Naive thymus-derived CD4-positive, alpha-beta T cell (primary cell): ENCODE results near the gene CCDC191. TPM values are rescaled to one million over a fixed set of nuclear protein-coding genes. Genes with fewer than 3 reads are reported as not detected.
A peak's percentile ranks its signal among the peaks of the same experiment; 100 is the strongest.

ENCODE experiments used
- ATAC-seq: fragments of 150-1000 bp; cut with Tn5 transposase; 2 replicates; pipeline ENCODE4 v1.10.0; 2021; ENCODE audit warnings: mild to moderate bottlenecking, moderate library complexity
- CTCF ChIA-PET: fragments of 350-600 bp; sonication (Branson Sonifier 250); formaldehyde crosslinking; loops from one replicate; lab custom pipeline; 2021; ENCODE audit warnings: antibody characterized with exemption; lab: Charles Lee
- POLR2A ChIA-PET: fragments of 350-600 bp; sonication (Branson Sonifier 250); formaldehyde crosslinking; loops from one replicate; lab custom pipeline; 2021; ENCODE audit warnings: antibody characterized with exemption, inconsistent platforms; lab: Charles Lee
- DNase-seq, 9 donors: peaks; one replicate each; pipeline versions ENCODE4 v3.0.0 to v3.0.0-alpha.2; 2020 to 2022; ENCODE audit warnings: mixed read lengths in 1 of 9
- H3K27ac ChIP-seq: one replicate; pipeline ENCODE4 v1.7.0; 2013; ENCODE audit warnings: mild to moderate bottlenecking, low read depth, low read length, moderate library complexity
- H3K27me3 ChIP-seq, 2 donors: one replicate each; pipeline ENCODE4 v1.7.0; 2013; ENCODE audit warnings: low read length in 2 of 2, mild to moderate bottlenecking in 2 of 2, moderate library complexity in 2 of 2; ENCODE audit not compliant: control insufficient read depth in 2 of 2, insufficient read depth in 2 of 2
- H3K36me3 ChIP-seq, 3 experiments: 1 replicate in 2 of 3; 2 replicates in 1 of 3; pipeline ENCODE4 v1.7.0; 2013; ENCODE audit warnings: low read length in 3 of 3, mild to moderate bottlenecking in 3 of 3, moderate library complexity in 1 of 3; ENCODE audit not compliant: insufficient read depth in 3 of 3, control insufficient read depth in 2 of 3
- H3K4me1 ChIP-seq, 2 donors: one replicate each; pipeline ENCODE4 v1.7.0; 2013; ENCODE audit warnings: low read length in 2 of 2, mild to moderate bottlenecking in 2 of 2, moderate library complexity in 1 of 2; ENCODE audit not compliant: control insufficient read depth in 2 of 2, insufficient read depth in 2 of 2
- H3K4me3 ChIP-seq: 2 replicates; pipeline ENCODE4 v1.7.0; 2013; ENCODE audit warnings: mild to moderate bottlenecking, low read length
- H3K9me3 ChIP-seq, 3 experiments: 1 replicate in 2 of 3; 2 replicates in 1 of 3; pipeline ENCODE4 v1.7.0; 2013; ENCODE audit warnings: low read length in 3 of 3; ENCODE audit not compliant: control insufficient read depth in 2 of 3
- H3K27ac Mint-ChIP-seq, 9 donors: one replicate each; pipeline ENCODE4 v1.8.0; 2020 to 2022; ENCODE audit warnings: mixed read lengths in 9 of 9, mild to moderate bottlenecking in 8 of 9, moderate library complexity in 5 of 9, inconsistent platforms in 2 of 9
- H3K27me3 Mint-ChIP-seq, 5 donors: one replicate each; pipeline ENCODE4 v1.8.0; 2021 to 2022; ENCODE audit warnings: mixed read lengths in 5 of 5, mild to moderate bottlenecking in 1 of 5
- H3K36me3 Mint-ChIP-seq, 5 donors: one replicate each; pipeline ENCODE4 v1.8.0; 2020 to 2022; ENCODE audit warnings: mixed read lengths in 5 of 5, mild to moderate bottlenecking in 3 of 5, inconsistent platforms in 1 of 5
- H3K4me1 Mint-ChIP-seq, 7 donors: one replicate each; pipeline ENCODE4 v1.8.0; 2020 to 2022; ENCODE audit warnings: mixed read lengths in 7 of 7, mild to moderate bottlenecking in 3 of 7, inconsistent platforms in 1 of 7
- H3K4me3 Mint-ChIP-seq, 10 donors: one replicate each; pipeline ENCODE4 v1.8.0; 2020 to 2022; ENCODE audit warnings: mild to moderate bottlenecking in 10 of 10, mixed read lengths in 10 of 10, moderate library complexity in 6 of 10, inconsistent platforms in 2 of 10
- H3K9me3 Mint-ChIP-seq, 11 donors: one replicate each; pipeline ENCODE4 v1.8.0; 2020 to 2022; ENCODE audit warnings: mixed read lengths in 11 of 11, mild to moderate bottlenecking in 4 of 11, inconsistent platforms in 1 of 11, moderate library complexity in 1 of 11
- intact Hi-C, 2 donors: fragments of 100-400 bp; cut with micrococcal nuclease; formaldehyde crosslinking; loops; one replicate each; pipeline ENCODE4 v1.15.1; 2023
- polyA plus RNA-seq, 2 donors: library from polyadenylated mRNA; unstranded; fragments of 300-500 nt; fragmentation: Illumina TruSeq; gene quantifications; one replicate each; pipeline ENCODE4 v1.2.3, GENCODE V29; 2021
- total RNA-seq, 6 experiments: library from RNA in 5 of 6; stranded (reverse) in 5 of 6; gene quantifications; 1 replicate in 5 of 6; 2 replicates in 1 of 6; pipeline ENCODE4 v1.2.3 and lab custom pipeline; 2021 to 2026

Gene CCDC191
- total and polyA plus RNA-seq, 7 experiments from 2014 or later, result 1.4 to 8.8 (median 5.0) TPM

- H3K36me3 ChIP-seq, result no peaks in the 10 kb centered on the region
- no peaks in the 10 kb centered on the region for H3K4me1 ChIP-seq
- Mint-ChIP-seq H3K27ac (no peak overlapping the region), H3K9me3 (no peaks in the 10 kb centered on the region), H3K4me1 (no peaks in the 10 kb centered on the region), H3K27me3 (no peaks in the 10 kb centered on the region), H3K36me3 (peaks cover 0 to 34% (median 12%) of the 10 kb centered on the region in 5 donors), H3K4me3 (no peak overlapping the region)
- no peak overlapping the region for H3K27ac ChIP-seq
- intact Hi-C loops, result no loop called here
- H3K4me3 ChIP-seq, result no peak overlapping the region
- H3K27me3 ChIP-seq, result no peaks in the 10 kb centered on the region
- ChIA-PET CTCF (no interaction called here), POLR2A (no interaction called here)
- no peak for ATAC-seq
- no peaks in the 10 kb centered on the region for H3K9me3 ChIP-seq
- no peak for DNase-seq
These were observed 34.1 kb downstream of the CCDC191 start for GRCh38 chr3:114022145-114022802.

DNA sequence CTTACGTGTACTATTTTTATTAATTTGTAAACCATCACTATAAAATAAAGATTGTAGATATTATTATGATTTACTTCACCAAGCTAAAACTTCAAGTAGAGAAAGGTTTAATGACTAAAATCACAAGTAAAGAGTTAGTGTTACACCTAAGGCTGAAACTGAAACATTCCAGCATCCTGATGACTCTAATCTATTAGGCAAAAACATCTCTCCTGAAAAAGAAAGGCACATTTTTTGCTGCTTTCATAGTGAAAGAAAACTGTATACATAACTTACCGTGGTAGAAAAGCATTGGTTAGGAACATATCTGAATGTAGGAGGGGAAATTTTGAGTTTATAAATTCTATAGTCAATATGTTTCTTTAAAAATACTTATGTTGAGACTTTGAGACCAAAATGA is 35.4 kb downstream of the CCDC191 start:
- H3K4me1 ChIP-seq, result no peaks in the 10 kb centered on the region
- ATAC-seq, result no peak
- no peaks in the 10 kb centered on the region for H3K27me3 Mint-ChIP-seq

GRCh38 chr3:114019486-114019885 is 36.8 kb downstream of the CCDC191 start:
- Mint-ChIP-seq H3K27me3 (no peaks in the 10 kb centered on the region), H3K27ac (peak overlapping the region in 1 of 9 donors; percentile 23), H3K4me3 (no peak overlapping the region), H3K4me1 (no peaks in the 10 kb centered on the region), H3K9me3 (no peaks in the 10 kb centered on the region), H3K36me3 (peaks cover 0 to 30% (median 0%) of the 10 kb centered on the region in 5 donors)
- Histone ChIP-seq H3K4me3 (no peak overlapping the region), H3K9me3 (no peaks in the 10 kb centered on the region), H3K4me1 (no peaks in the 10 kb centered on the region), H3K36me3 (no peaks in the 10 kb centered on the region), H3K27ac (no peak overlapping the region), H3K27me3 (no peaks in the 10 kb centered on the region)
- ChIA-PET CTCF (no interaction called here), POLR2A (no interaction called here)
- intact Hi-C loops, result no loop called here
- no peak for ATAC-seq
- DNase-seq, result no peak

More for the DNA sequence above, 35.4 kb downstream of the CCDC191 start:
- no peak for DNase-seq
- ChIA-PET CTCF (no interaction called here), POLR2A (no interaction called here)
- no peak overlapping the region for H3K4me3 Mint-ChIP-seq
- no peaks in the 10 kb centered on the region for H3K4me1 Mint-ChIP-seq
- H3K36me3 ChIP-seq, result no peaks in the 10 kb centered on the region
- intact Hi-C loops, result no loop called here
- peaks cover 0 to 35% (median 9%) of the 10 kb centered on the region in 5 donors for H3K36me3 Mint-ChIP-seq
- no peak overlapping the region for H3K27ac Mint-ChIP-seq
- H3K9me3 ChIP-seq, result no peaks in the 10 kb centered on the region
- H3K27ac ChIP-seq, result no peak overlapping the region
- H3K27me3 ChIP-seq, result no peaks in the 10 kb centered on the region
- no peaks in the 10 kb centered on the region for H3K9me3 Mint-ChIP-seq
- no peak overlapping the region for H3K4me3 ChIP-seq

DNA sequence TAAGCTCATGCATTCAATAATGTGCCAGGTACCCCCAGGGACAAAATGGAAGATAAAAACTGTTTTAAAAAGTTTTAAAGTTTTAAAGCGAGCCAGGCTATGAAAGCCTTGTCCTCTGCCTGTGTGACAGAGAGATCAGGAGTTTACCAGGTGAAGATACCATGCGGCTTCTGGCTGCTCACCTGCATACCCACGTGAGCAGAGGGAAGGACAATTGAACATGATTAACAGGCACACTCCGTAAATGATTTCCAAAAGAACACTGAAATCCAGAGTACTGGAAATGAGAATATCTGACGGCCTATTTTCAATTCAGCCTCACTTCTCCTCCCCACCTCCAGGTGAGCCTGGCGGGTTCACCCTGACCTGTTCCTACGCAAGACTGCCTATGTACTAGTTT is 42.1 kb downstream of the CCDC191 start:
- Mint-ChIP-seq H3K4me1 (no peaks in the 10 kb centered on the region), H3K9me3 (no peaks in the 10 kb centered on the region), H3K4me3 (no peak overlapping the region), H3K36me3 (peaks cover 0 to 29% (median 2%) of the 10 kb centered on the region in 5 donors), H3K27me3 (no peaks in the 10 kb centered on the region), H3K27ac (no peak overlapping the region)
- no peaks in the 10 kb centered on the region for H3K9me3 ChIP-seq
- no peak overlapping the region for H3K4me3 ChIP-seq
- no peaks in the 10 kb centered on the region for H3K4me1 ChIP-seq
- ChIA-PET POLR2A (interaction anchor here (0.7 kb wide), 1 partner anchor 15 kb away, joined by 3 read pairs; no protein-coding TSS in a partner anchor), CTCF (no interaction called here)
- ATAC-seq (no peak), DNase-seq (no peak)
- H3K36me3 ChIP-seq, result no peaks in the 10 kb centered on the region
- intact Hi-C loops, result no loop called here
- H3K27ac ChIP-seq, result no peak overlapping the region
- no peaks in the 10 kb centered on the region for H3K27me3 ChIP-seq

GRCh38 chr3:114011059-114011797 is 45.1 kb downstream of the CCDC191 start:
- Mint-ChIP-seq H3K36me3 (peaks cover 0 to 17% (median 4%) of the 10 kb centered on the region in 5 donors), H3K27ac (no peak overlapping the region)
- no peak overlapping the region for H3K27ac ChIP-seq

GRCh38 chr3:114005481-114005880 is 50.8 kb downstream of the CCDC191 start:
- H3K4me1 ChIP-seq, result no peaks in the 10 kb centered on the region
- no peaks in the 10 kb centered on the region for H3K27me3 ChIP-seq
- Mint-ChIP-seq H3K36me3 (peaks cover 0 to 35% (median 4%) of the 10 kb centered on the region in 5 donors), H3K27ac (no peak overlapping the region), H3K27me3 (no peaks in the 10 kb centered on the region), H3K4me1 (no peaks in the 10 kb centered on the region), H3K9me3 (peaks cover 0 to 4% (median 0%) of the 10 kb centered on the region in 11 donors), H3K4me3 (no peak overlapping the region)
- peak; percentile 69 for ATAC-seq
- H3K9me3 ChIP-seq, result no peaks in the 10 kb centered on the region
- CTCF ChIA-PET, result no interaction called here
- no peaks in the 10 kb centered on the region for H3K36me3 ChIP-seq
- POLR2A ChIA-PET, result no interaction called here
- DNase-seq, result no peak
- no peak overlapping the region for H3K27ac ChIP-seq
- intact Hi-C loops, result no loop called here
- no peak overlapping the region for H3K4me3 ChIP-seq

More at GRCh38 chr3:114011059-114011797, 45.1 kb downstream of the CCDC191 start:
- ATAC-seq (no peak), DNase-seq (no peak)
- Histone ChIP-seq H3K4me3 (no peak overlapping the region), H3K9me3 (no peaks in the 10 kb centered on the region), H3K27me3 (no peaks in the 10 kb centered on the region), H3K4me1 (no peaks in the 10 kb centered on the region), H3K36me3 (no peaks in the 10 kb centered on the region)
- Mint-ChIP-seq H3K4me1 (no peaks in the 10 kb centered on the region), H3K9me3 (no peaks in the 10 kb centered on the region), H3K4me3 (no peak overlapping the region), H3K27me3 (no peaks in the 10 kb centered on the region)
- ChIA-PET CTCF (no interaction called here), POLR2A (no interaction called here)
- intact Hi-C loops, result no loop called here
